ENCODE measurements around the gene PSENEN.
"Not testable (repeated sequence)": the region's sequence is repeated elsewhere in the genome, so short reads cannot be mapped to it uniquely, and the experiment has no call there.

PSENEN gene

GRCh38 chr19:35752746-35753350 is 7.4 kb downstream of the PSENEN start:
- no peak for DNase-seq (ENCODE audit: low spot score)

DNA sequence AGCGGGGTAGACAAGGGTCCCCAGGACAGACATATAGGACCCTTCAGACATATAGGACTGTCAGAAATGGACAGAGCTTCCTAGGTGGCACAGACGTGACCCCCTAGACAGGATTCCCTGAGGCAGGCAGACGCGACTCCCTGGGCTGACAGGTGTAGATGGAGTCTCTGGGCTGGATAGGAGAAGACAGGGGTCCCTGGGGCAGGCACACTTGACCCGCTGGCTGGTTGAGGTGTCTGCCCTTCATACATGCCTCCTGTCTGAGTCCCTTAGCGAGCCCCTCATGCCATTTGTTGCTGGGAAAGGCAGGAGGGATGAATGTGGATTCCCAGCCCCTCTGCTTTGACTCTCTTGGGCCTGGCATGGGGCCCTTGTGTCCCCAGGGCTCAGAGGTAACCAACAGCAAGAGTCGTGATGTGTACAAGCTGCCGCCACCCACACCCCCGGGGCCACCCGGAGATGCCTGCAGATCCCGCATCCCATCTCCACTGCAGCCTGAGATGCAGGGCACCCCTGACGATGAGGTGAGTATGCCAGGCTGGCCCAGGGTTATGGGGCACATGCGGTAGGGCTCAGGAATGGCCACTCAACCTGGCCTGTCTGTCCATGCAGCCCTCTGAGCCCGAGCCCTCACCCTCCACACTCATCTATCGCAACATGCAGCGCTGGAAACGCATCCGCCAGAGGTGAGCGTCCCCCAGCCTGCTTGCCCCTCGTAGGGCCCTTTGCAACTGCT is 8.4 kb downstream of the PSENEN start:
- no peak for DNase-seq (ENCODE audit: low spot score)

- DNase-seq (ENCODE audit: low spot score) = no peak
Observed at GRCh38 chr19:35754370-35755130, 9.1 kb downstream of the PSENEN start.

DNA sequence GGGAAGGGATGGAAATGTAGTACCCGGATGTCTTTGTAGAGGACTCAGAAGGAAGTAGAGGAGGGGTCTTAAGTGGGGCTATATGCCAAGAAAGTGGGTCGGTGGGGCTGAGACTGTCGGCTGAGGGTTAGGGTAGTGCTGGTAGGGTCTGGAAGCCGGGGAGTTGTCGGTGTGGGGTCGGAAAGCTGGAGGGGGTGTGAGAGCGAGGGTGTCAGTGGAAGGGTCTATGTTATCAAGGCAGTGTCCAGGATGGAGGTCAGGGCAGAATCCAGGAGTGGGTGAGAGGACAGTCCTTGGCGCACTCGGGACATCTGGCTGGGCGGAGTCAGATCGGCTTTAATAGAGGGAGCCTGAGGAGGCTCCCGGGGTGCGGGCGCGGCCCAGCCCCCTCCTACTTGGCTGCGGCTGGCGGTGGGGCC is 9.7 kb downstream of the PSENEN start:
- no peak for DNase-seq (ENCODE audit: low spot score)

DNA sequence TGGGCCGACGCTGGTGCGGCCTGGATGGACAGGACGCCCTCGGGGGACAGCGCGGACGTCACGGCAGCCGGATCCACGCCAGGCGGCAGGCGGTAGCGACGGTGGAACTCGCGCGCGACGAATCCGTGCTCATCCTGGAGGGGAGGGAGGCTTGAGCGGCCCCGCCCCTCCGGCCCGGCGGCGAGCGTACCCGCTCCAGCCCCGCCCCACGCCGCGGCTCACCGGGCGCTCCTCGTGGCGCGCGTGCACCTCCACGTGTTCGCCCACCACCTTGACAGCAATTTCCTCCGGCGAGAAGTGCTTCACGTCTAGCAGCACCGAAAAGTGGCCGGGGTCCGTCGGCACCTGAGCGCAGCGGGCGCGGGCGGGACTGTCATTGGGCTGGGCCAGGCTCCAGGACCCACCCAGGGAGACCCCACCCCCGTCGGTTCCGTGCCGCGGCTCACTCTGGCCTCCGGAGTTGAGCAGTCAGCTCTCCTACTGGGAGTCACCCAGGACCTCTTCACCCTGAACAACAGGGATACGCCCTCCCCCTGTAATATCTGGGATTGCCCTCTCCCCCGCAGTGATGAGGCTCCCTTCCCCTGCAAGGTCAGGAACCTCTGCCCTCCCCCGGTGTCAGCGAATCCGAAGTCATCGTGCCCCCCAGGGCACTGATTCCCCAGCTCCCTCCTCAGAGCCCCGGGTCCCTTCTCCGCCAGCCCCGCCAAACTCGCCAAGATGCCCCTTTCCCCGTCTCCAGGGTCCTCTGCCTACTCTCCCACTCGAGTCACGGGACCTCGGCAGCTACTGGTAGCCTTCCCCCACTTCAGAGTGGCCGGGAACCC is 10.3 kb downstream of the PSENEN start:
- peak; percentile 72 for DNase-seq (ENCODE audit: low spot score)

DNA sequence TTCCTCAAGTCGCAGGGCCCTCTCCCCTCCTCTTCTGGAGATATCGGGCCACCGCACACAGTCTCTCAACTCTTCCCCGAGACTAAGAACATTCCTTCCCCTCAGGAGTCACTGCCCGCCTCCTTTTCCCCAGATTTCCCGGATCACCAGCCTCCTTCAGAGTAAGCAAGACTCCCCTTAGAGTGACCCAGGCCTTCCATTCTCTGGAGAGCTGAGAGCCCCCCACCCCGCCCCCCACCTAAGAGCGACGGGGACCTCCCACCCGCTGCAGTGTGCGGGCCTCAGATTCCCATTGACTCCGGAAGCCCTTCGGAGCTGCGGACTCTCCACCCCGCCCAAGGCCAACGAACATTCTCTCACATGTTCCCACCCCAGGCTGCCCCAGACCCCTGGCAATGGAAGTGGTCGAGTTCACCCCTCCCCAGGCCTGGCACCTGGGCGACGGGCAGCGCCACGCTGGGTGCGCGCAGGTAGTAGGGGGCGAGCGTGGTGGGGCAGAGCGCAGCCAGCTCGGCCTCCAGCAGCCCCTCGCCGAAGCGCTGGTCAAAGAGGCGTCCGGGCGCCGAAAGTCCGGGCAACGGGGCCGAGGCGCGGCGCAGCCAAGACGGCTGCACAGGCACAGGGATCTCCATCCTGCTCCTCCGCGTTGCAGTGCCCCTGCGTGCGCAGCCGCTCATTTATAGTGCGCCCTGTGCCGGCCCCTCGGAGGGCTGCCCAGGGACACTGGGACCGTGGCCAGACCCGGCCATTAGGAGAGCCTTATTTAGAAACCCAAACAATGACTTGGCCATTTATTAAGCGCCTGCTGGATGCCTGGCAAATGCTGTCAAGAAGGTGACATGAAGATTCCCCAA is 11.2 kb downstream of the PSENEN start, which contains the start of gene HSPB6:
HSPB6 (minus strand) TSS at position 653 of the 854 bp plus-strand sequence; CDS start at position 632, 21 bp downstream.
- DNase-seq (ENCODE audit: low spot score) = peak; percentile 75

GRCh38 chr19:35757231-35757748 is 11.8 kb downstream of the PSENEN start:
- peak; percentile 91 for DNase-seq (ENCODE audit: low spot score)

DNA sequence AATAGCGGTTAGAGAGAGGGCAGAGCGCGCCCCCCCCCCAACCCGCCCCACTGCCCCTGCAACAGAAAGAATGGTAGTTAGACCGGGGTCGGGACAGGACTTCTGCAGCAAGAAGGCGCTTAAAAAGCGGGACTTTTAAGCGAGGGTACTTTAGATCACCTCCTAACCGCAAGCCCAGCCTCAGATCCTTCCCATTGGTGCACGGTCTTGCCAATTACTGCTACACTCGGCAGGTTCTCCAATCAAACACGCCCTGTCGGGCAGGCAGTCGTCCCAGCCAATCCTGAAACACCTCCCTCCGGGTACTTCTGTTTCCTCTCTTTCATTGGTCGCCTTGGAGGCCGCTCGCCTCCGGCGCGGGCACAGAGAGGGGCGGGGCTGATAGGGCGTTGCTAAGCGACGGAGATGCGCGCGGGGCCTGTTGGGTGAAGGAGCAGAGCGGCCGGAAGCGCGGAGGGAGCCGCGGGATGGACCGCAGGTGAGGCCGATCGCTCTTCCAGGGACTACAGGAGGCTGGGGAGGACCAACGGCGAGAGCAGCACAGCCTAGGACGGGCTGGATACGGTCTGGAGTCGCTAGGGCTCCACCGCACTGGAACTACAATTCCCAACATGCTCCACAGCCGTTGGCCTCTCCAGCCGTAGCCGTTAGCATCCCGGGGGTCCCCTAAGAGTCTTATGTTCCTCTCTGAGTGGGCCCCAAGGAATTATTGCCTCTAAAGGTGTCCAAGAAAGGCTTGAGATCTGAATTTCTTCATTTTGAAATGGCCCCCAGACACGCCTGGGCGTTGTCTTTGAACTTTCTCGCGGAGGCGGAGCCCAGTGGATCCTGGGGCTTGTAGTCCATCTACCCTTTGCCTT is 12.5 kb downstream of the PSENEN start, which contains the start of gene PROSER3:
PROSER3 (plus strand) TSS at position 428 of the 860 bp plus-strand sequence; CDS start at position 468, 40 bp downstream.
- DNase-seq (ENCODE audit: low spot score) = peak; percentile 99

- DNase-seq (ENCODE audit: low spot score) = no peak
Observed at GRCh38 chr19:35759697-35760096, 14.2 kb downstream of the PSENEN start.

GRCh38 chr19:35760711-35761349 is 15.4 kb downstream of the PSENEN start:
- no peak for DNase-seq (ENCODE audit: low spot score)

DNA sequence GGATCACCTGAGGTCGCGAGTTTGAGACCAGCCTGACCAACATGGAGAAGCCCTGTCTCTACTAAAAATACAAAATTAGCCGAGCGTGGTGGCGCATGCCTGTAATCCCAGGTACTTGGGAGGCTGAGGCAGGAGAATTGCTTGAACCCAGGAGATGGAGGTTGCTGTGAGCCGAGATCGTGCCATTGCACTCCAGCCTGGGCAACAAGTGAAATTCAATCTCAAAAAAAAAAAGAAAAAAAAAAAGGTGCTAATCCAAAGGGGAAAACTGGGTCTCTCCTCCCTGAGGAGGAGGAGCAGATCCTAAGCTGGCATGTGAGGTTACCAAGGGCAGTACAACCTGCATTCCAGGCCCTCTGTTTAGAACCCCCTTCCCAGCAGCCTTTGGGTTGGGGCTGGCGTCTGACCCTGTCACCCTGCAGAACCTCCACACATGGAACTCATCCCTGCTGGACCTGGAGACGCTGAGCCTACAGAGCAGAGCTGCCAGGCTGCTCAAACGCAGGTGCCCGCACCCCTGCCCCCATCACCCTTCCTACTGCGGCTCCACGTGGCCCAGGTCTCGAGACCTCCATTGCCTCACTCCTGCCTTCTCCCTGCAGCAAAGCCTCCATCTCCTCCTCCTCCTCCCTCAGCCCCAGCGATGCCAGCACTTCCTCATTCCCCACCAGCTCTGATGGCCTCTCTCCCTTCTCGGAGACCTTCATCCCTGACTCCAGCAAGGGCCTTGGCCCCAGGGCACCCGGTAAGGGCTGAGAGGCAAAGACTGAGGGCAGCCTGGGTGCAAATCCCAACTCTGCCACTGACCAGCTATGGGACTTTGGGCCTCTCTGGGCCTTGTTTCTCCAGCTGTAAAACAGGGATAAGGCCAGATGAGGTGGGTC is 19.2 kb downstream of the PSENEN start:
- no peak for DNase-seq (ENCODE audit: low spot score)

GRCh38 chr19:35766571-35767104 is 21.2 kb downstream of the PSENEN start:
- DNase-seq (ENCODE audit: low spot score) = no peak

DNA sequence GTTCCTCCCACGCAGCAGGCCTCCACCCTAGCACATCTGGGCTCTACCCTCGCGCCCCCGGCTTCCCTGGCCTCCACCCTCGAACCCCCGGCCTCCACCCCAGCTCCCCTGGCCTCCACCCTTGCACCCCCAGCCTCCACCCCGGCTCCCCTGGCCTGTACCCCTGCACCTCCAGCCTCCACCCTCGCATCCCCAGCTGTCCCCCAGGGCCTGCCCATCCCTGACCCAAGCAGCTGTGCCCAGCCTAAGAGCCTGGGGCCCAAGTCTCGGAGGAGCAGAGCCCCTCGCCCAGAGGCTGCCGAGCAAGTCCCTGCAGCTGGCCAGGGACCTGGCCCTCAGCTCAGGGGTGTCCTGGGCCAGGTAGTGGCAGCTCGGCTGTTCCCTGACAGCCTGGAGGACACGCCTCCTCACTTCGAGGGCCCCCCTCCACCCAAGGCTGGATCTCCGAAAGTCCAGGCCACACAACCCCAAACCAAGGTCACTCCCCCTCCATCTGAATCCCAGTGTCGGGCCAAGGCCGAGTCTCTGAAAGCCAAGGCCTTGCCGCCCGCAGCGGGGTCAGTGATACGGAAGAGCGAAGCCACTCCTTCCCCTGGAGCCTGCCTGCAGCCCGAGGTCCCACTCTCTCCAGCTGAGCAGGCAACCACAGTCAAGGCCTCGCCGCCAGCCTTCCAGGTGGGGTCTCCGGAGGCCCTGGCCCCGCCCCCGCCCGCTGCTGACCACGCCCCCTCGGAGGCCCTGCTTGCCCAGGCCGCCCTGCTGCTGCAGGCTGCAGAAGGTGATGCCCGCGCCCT is 22.0 kb downstream of the PSENEN start:
- no peak for DNase-seq (ENCODE audit: low spot score)

DNA sequence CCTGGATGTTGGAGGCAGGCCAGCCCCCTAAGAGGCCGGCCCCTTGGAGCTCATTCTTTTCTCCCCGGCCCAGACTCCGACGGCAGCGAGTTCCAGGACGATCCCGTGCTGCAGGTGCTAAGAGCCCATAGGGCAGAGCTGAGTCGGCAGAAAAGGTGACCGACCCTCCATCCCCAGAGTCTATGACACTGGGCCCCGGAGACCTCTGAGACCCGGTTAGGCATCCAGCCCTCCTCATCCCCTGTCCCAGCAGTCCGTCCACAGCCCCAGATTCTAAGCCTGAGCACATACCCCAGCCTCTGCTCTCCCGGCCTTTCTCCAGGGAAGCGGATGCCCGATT is 22.6 kb downstream of the PSENEN start:
- DNase-seq (ENCODE audit: low spot score) = no peak

DNA sequence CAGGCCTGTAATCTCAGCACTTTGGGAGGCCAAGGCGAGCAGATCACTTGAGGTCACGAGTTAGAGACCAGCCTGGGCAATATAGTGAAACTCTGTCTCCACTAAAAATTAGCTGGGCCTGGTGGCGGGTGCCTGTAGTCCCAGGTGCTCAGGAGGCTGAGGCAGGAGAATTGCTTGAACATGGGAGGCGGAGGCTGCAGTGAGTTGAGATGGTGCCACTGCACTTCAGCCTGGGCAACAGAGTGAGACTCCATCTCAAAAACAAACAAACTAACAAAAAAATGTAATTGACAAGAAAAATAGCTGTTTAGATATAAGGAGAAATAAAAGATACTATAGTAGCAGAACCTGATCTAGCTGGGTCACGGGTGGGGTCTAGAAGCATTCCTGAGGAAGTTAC is 26.9 kb downstream of the PSENEN start:
- not testable (repeated sequence) for DNase-seq (ENCODE audit: low spot score)

DNA sequence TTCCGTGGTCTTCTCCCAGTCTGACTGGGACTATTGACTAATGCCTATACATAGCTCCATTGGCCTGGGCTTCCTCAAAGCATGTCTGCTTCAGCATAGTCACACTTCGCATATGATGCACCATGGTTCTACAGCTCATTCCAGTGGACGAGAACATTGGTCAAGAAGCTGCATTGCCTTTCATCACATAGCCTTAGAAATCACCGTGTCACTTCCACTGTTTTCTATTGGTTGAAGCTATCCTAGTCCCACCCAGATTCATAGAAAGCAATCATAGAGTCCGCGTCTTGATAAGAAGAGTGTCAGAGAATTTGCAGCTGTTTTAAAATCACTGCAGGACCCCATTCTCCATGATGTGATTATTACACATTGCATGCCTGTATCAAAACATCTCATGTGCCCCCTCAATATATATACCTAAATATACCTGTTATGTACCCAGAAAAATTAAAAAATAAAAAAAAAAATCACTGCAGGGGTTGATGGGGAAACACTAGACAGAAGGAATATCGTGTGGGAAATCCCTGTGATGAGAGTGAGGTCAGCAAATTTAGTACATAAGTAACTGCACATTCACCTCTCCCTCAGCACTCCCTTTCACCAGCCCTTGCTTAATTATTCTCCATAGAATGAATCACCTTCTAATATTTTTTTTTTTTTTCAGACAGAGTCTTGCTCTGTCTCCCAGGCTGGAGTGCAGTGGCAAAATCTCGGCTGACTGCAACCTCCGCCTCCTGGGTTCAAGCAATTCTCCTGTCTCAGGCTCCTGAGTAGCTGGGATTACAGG is 27.8 kb downstream of the PSENEN start:
- DNase-seq (ENCODE audit: low spot score) = peak; percentile 54
